ENCODE measurements around the gene CLP1. TPM values are rescaled to one million over a fixed set of nuclear protein-coding genes. Genes with fewer than 3 reads are reported as not detected.

Gene CLP1
- polyA plus RNA-seq, 4 donors: 13.5 to 17.8 (median 15.6) TPM

Other genes starting within 250 kb of the CLP1 start
- 10 to 100 TPM; 19.8 to 24.7 (median 22.7) TPM for gene SLC43A3, start 230.6 kb upstream of the CLP1 start, polyA plus RNA-seq (ENCODE audit: insufficient read length in 4 of 4)
- 1 to 10 TPM; 3.0 to 3.9 (median 3.2) TPM for gene RTN4RL2, start 197.2 kb upstream of the CLP1 start, polyA plus RNA-seq (ENCODE audit: insufficient read length in 4 of 4)
- gene SLC43A1, start 142.1 kb upstream of the CLP1 start, polyA plus RNA-seq (ENCODE audit: insufficient read length in 4 of 4): 1 to 10 TPM; 6.7 to 8.8 (median 7.0) TPM
- gene TIMM10, start 127.0 kb upstream of the CLP1 start, polyA plus RNA-seq (ENCODE audit: insufficient read length in 4 of 4): 10 to 100 TPM; 45.8 to 59.3 (median 52.2) TPM
- gene SMTNL1, start 120.2 kb upstream of the CLP1 start, polyA plus RNA-seq (ENCODE audit: insufficient read length in 4 of 4): under 1 TPM; 0.11 to 0.46 (median 0.22) TPM
- gene UBE2L6, start 90.1 kb upstream of the CLP1 start, polyA plus RNA-seq (ENCODE audit: insufficient read length in 4 of 4): 10 to 100 TPM; 32.3 to 47.6 (median 44.0) TPM
- gene SERPING1, start 60.1 kb upstream of the CLP1 start, polyA plus RNA-seq (ENCODE audit: insufficient read length in 4 of 4): 100 to 1,000 TPM; 145 to 174 (median 160) TPM
- gene YPEL4, start 7.8 kb upstream of the CLP1 start, polyA plus RNA-seq (ENCODE audit: insufficient read length in 4 of 4): 1 to 10 TPM; 1.6 to 5.6 (median 3.2) TPM
- 10 to 100 TPM; 50.0 to 55.6 (median 53.0) TPM for gene ZDHHC5, start 10.4 kb downstream of the CLP1 start, polyA plus RNA-seq (ENCODE audit: insufficient read length in 4 of 4)
- gene MED19, start 54.5 kb downstream of the CLP1 start, polyA plus RNA-seq (ENCODE audit: insufficient read length in 4 of 4): 10 to 100 TPM; 16.7 to 25.9 (median 22.5) TPM
- 100 to 1,000 TPM; 108 to 120 (median 118) TPM for gene TMX2, start 54.8 kb downstream of the CLP1 start, polyA plus RNA-seq (ENCODE audit: insufficient read length in 4 of 4)
- gene SELENOH, start 83.7 kb downstream of the CLP1 start, polyA plus RNA-seq (ENCODE audit: insufficient read length in 4 of 4): 100 to 1,000 TPM; 110 to 168 (median 131) TPM
- under 1 TPM in 3 of 4 donors, not detected in 1; 0.24 to 0.49 (median 0.33) TPM for gene BTBD18, start 94.1 kb downstream of the CLP1 start, polyA plus RNA-seq (ENCODE audit: insufficient read length in 4 of 4)
- gene CTNND1, start 104.0 kb downstream of the CLP1 start, polyA plus RNA-seq (ENCODE audit: insufficient read length in 4 of 4): 100 to 1,000 TPM; 181 to 247 (median 217) TPM

Data from left renal cortex interstitium (tissue), 4 donors.